Endodermal cell (in vitro differentiated cells): ENCODE results near the gene HOXA5. TPM values are rescaled to one million over a fixed set of nuclear protein-coding genes. Genes with fewer than 3 reads are reported as not detected.

Source experiments
- DNase-seq: peaks from one replicate; pipeline ENCODE4 v3.0.0-alpha.2; 2017
- H3K27ac ChIP-seq: 2 replicates; pipeline ENCODE4 v1.5.1; 2013; ENCODE audit warnings: mild to moderate bottlenecking, low read depth, low read length, moderate library complexity
- H3K27me3 ChIP-seq: 2 replicates; pipeline ENCODE4 v1.6.1; 2013; ENCODE audit warnings: mild to moderate bottlenecking, low read length, moderate library complexity; ENCODE audit not compliant: insufficient read depth, control insufficient read depth, poor library complexity, severe bottlenecking
- H3K36me3 ChIP-seq: 2 replicates; pipeline ENCODE4 v1.7.0; 2013; ENCODE audit warnings: mild to moderate bottlenecking, low read length, moderate library complexity; ENCODE audit not compliant: control insufficient read depth, insufficient read depth
- H3K4me1 ChIP-seq: one replicate; pipeline ENCODE4 v1.7.0; 2013; ENCODE audit warnings: low read length; ENCODE audit not compliant: control insufficient read depth, insufficient read depth
- H3K4me3 ChIP-seq: 2 replicates; pipeline ENCODE4 v1.5.1; 2013; ENCODE audit warnings: mild to moderate bottlenecking, low read length, moderate library complexity
- H3K9ac ChIP-seq: 2 replicates; pipeline ENCODE4 v1.6.1; 2013; ENCODE audit warnings: mild to moderate bottlenecking, low read length, moderate library complexity; ENCODE audit not compliant: poor library complexity, severe bottlenecking; ENCODE audit errors: extremely low read depth
- H3K9me3 ChIP-seq: 2 replicates; pipeline ENCODE4 v1.6.1; 2013; ENCODE audit warnings: mild to moderate bottlenecking, low read length, moderate library complexity; ENCODE audit not compliant: control insufficient read depth
- H3K27ac Mint-ChIP-seq: 2 replicates; pipeline ENCODE4 v1.8.0; 2020; ENCODE audit warnings: mixed read lengths
- H3K27me3 Mint-ChIP-seq: 2 replicates; pipeline ENCODE4 v1.8.0; 2021; ENCODE audit warnings: mild to moderate bottlenecking, mixed read lengths; ENCODE audit not compliant: insufficient read depth
- H3K36me3 Mint-ChIP-seq: 2 replicates; pipeline ENCODE4 v1.8.0; 2020; ENCODE audit warnings: low read depth, mixed read lengths
- H3K4me1 Mint-ChIP-seq: 2 replicates; pipeline ENCODE4 v1.8.0; 2020; ENCODE audit warnings: mixed read lengths
- H3K4me3 Mint-ChIP-seq: 2 replicates; pipeline ENCODE4 v1.8.0; 2020; ENCODE audit warnings: mild to moderate bottlenecking, moderate library complexity, mixed read lengths
- H3K9me3 Mint-ChIP-seq: 2 replicates; pipeline ENCODE4 v1.8.0; 2020; ENCODE audit warnings: mild to moderate bottlenecking, mixed read lengths
- WGBS, 2 experiments: methylation state at CpG; one replicate each; pipeline versions ENCODE4 v1.1.5 to v1.1.7; 2013; ENCODE audit warnings: missing lambda C conversion rate in 2 of 2, mixed read lengths in 1 of 2; ENCODE audit not compliant: insufficient coverage in 1 of 2, insufficient read length in 1 of 2; 5-methylcytosine and 5-hydroxymethylcytosine counted together
- total RNA-seq, 2 donors: library from RNA; stranded (reverse); fragmentation: NEBNext Ultra II Directional in 1 of 2; extraction: Animal tissue kit (Norgen Biotek cat#: 25700) in 1 of 2; gene quantifications; 2 replicates in 1 of 2; 3 replicates in 1 of 2; pipeline ENCODE4 v1.2.1, GENCODE V29; 2021
- TF ChIP-seq, protein P1 (sequence below): fragments of 200-600 bp; sonication (generic); conservative IDR thresholded peaks from 2 replicates; pipeline ENCODE4 v1.5.0; 2021; ENCODE audit warnings: antibody characterized with exemption, mild to moderate bottlenecking

The HOXA5 gene
- total RNA-seq, 2 donors from 2014 or later, result not detected

DNA sequence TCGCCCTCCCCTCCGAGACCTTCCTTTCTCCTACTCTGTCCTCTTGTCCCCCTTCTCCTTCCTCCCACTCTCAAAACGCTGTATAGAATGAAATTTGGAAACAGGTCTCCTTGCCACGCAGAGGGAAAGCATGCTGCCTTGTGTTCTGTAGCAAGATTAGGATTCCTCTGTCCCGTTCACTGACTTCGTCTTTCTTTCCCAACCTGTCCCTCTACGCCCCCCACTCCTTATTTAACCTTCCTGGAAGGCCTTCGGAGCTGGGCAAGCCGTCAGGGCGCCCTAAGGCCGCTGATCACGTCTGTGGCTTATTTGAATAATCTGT is 20.5 kb upstream of the HOXA5 start:
- no peaks in the 10 kb centered on the region for H3K4me1 ChIP-seq
- H3K27me3 ChIP-seq, result peaks cover 100% of the 10 kb centered on the region
- Mint-ChIP-seq H3K9me3 (peaks cover 8% of the 10 kb centered on the region), H3K4me3 (no peak overlapping the region), H3K27ac (no peak overlapping the region), H3K27me3 (peaks cover 99% of the 10 kb centered on the region), H3K4me1 (no peaks in the 10 kb centered on the region), H3K36me3 (no peaks in the 10 kb centered on the region)
- TF ChIP-seq, protein P1, sequence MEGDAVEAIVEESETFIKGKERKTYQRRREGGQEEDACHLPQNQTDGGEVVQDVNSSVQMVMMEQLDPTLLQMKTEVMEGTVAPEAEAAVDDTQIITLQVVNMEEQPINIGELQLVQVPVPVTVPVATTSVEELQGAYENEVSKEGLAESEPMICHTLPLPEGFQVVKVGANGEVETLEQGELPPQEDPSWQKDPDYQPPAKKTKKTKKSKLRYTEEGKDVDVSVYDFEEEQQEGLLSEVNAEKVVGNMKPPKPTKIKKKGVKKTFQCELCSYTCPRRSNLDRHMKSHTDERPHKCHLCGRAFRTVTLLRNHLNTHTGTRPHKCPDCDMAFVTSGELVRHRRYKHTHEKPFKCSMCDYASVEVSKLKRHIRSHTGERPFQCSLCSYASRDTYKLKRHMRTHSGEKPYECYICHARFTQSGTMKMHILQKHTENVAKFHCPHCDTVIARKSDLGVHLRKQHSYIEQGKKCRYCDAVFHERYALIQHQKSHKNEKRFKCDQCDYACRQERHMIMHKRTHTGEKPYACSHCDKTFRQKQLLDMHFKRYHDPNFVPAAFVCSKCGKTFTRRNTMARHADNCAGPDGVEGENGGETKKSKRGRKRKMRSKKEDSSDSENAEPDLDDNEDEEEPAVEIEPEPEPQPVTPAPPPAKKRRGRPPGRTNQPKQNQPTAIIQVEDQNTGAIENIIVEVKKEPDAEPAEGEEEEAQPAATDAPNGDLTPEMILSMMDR, result no peak
- DNase-seq, result no peak
- WGBS, 2 experiments, result 9 to 28% methylated on average over 4 to 12 of the region's 12 CpGs
- H3K9ac ChIP-seq, result no peak overlapping the region
- no peak overlapping the region for H3K4me3 ChIP-seq
- H3K27ac ChIP-seq, result no peak overlapping the region
- peaks cover 9% of the 10 kb centered on the region for H3K9me3 ChIP-seq
- H3K36me3 ChIP-seq, result no peaks in the 10 kb centered on the region

DNA sequence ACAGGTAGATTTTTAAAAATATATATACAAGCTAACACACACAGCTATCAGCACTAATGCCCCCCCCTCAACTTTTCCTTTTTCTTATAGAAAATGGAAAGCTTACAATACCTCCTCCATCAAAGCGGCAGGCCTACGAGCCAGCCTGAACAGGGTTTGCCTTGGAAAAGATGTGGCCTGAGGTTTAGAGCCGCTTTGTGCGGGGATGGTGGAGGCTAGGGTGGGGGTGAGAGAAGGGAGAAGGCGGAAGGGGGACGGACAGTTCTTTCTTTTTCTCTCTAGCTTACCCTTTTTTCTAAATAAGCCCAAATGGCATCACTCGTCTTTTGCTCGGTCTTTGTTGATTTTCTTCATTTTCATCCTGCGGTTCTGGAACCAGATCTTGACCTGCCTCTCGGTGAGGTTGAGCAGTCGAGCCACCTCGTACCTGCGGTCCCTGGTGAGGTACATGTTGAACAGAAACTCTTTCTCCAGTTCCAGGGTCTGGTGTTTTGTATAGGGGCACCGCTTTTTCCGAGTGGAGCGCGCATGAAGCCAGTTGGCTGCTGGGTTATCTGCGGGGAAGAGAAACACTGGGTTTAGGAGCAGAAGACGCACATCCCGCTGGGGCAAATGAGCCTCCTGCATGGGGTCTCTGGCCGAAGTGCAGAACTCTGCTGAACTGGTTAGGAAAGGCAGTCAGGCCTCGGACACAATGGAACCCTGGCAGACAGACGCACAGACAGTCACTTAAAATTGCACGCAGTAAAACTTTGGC is 20.0 kb upstream of the HOXA5 start:
- Histone ChIP-seq H3K9me3 (peaks cover 14% of the 10 kb centered on the region), H3K4me1 (no peaks in the 10 kb centered on the region), H3K27me3 (peaks cover 100% of the 10 kb centered on the region), H3K27ac (peak overlapping the region; percentile 38), H3K4me3 (no peak overlapping the region), H3K36me3 (no peaks in the 10 kb centered on the region), H3K9ac (no peak overlapping the region)
- DNase-seq, result no peak
- peaks cover 99% of the 10 kb centered on the region for H3K27me3 Mint-ChIP-seq
- H3K27ac Mint-ChIP-seq, result no peak overlapping the region
- H3K36me3 Mint-ChIP-seq, result peaks cover 2% of the 10 kb centered on the region
- H3K4me3 Mint-ChIP-seq, result no peak overlapping the region
- peaks cover 12% of the 10 kb centered on the region for H3K9me3 Mint-ChIP-seq
- TF ChIP-seq, protein P1, result no peak
- WGBS, 2 experiments, result 23 to 24% methylated on average over 19 to 22 of the region's 24 CpGs
- no peaks in the 10 kb centered on the region for H3K4me1 Mint-ChIP-seq

DNA sequence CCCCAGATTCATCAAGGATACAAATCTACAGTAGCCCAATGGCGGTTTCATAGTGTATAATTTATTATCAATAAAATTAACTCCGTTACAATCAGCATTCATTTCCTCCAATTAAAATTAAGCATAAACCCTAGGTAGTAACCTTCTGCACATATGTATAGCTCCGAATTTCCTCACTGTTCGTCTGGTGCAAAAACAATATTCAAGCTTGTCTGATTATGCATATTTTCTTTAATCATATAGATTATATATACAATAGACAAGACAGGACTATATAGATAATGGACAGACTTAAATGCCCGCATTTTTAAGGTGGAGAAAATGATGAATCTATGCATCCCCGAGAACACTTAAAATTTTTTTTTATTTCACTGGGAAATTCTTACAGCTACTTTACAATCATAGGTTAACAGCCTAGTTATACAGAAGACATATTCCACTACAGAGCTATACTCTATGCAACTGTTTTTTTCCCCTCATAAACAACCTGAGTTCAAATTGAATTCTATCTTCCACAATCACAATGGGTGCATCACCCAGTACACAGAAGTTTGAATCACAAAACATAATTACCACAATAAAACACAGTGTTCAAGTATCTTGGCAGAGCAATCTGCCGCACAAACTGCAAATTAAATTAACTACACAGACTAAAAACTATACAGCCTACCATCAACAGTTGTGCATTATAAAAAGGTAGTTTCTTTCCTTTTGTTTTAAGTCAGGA is 19.2 kb upstream of the HOXA5 start:
- H3K4me3 Mint-ChIP-seq, result no peak overlapping the region
- no peaks in the 10 kb centered on the region for H3K36me3 ChIP-seq
- no peak for DNase-seq
- WGBS, 2 experiments, result 68 to 93% methylated on average over 2 to 7 of the region's 7 CpGs
- peak overlapping the region; percentile 38 for H3K27ac ChIP-seq
- H3K27me3 Mint-ChIP-seq, result peaks cover 99% of the 10 kb centered on the region
- H3K4me1 ChIP-seq, result no peaks in the 10 kb centered on the region
- H3K9ac ChIP-seq, result no peak overlapping the region
- no peaks in the 10 kb centered on the region for H3K4me1 Mint-ChIP-seq
- peaks cover 20% of the 10 kb centered on the region for H3K9me3 Mint-ChIP-seq
- H3K27me3 ChIP-seq, result peaks cover 100% of the 10 kb centered on the region
- no peak overlapping the region for H3K27ac Mint-ChIP-seq
- no peak overlapping the region for H3K4me3 ChIP-seq
- TF ChIP-seq, protein P1, result no peak
- peaks cover 17% of the 10 kb centered on the region for H3K9me3 ChIP-seq
- peaks cover 2% of the 10 kb centered on the region for H3K36me3 Mint-ChIP-seq
